ENCODE results near the gene AKT2. TPM values are rescaled to one million over a fixed set of nuclear protein-coding genes. Genes with fewer than 3 reads are reported as not detected.

AKT2 gene
- total and polyA plus RNA-seq, 12 donors: 49.2 to 195 (median 113) TPM

DNA sequence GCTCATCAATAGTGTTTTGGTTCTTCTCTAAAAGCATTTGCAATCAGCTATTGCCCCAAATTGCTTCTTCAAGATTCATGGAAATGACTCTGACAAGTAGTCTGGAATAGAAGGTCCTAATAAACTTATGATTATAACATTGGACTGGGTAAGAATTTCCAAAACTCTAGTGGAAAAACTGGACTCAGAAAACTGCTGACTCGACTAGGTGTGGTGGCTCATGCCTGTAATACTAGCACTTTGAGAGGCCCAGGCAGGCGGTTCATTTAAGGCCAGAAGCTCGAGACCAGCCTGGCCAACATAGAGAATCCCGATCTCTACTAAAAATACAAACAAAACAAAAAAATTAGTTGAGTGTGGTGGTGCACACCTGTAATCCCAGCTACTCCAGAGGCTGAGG, 15.5 kb upstream of the AKT2 start:
- intact Hi-C loops (cut with DNase I): loop anchor here in 1 of 2 donors (10.0 kb wide), 1 partner anchor 74 kb away; no protein-coding TSS in a partner anchor
- H3K4me3 ChIP-seq: no peak overlapping the region
- WGBS, 4 donors: 92 to 98% (median 93%) methylated on average over 4 of the region's 4 CpGs

DNA sequence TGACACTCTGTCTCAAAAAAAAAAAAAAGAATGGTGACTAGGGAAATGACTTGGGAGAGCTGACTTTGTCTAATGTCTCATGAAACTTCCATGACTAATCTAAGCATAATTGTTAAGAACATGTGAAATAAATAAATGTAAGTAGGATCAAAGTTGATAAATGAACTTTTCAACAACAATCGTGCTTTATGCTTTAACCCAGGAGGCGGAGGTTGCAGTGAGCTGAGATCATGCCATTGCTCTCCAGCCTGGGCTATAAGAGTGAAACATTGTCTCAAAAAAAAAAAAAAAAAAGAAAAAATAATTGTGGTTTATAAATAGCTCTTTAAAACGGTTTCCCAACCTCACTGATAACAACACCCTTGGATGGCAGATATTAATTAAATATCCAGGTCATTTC, 12.9 kb upstream of the AKT2 start:
- DNase-seq: no peak
- no peak overlapping the region for H3K27ac ChIP-seq
- no peaks in the 10 kb centered on the region for H3K27me3 ChIP-seq
- intact Hi-C loops (cut with DNase I): no loop called here
- H3K9me3 ChIP-seq (replicated peaks in 1 of 3): no peaks in the 10 kb centered on the region
- WGBS, 4 donors: 42 to 56% (median 51%) methylated on average over 3 of the region's 3 CpGs
- H3K4me3 ChIP-seq: no peak overlapping the region
- H3K4me1 ChIP-seq (replicated peaks in 1 of 2): peaks cover 0 to 7% of the 10 kb centered on the region in 2 donors
- TF ChIP-seq, protein P1, sequence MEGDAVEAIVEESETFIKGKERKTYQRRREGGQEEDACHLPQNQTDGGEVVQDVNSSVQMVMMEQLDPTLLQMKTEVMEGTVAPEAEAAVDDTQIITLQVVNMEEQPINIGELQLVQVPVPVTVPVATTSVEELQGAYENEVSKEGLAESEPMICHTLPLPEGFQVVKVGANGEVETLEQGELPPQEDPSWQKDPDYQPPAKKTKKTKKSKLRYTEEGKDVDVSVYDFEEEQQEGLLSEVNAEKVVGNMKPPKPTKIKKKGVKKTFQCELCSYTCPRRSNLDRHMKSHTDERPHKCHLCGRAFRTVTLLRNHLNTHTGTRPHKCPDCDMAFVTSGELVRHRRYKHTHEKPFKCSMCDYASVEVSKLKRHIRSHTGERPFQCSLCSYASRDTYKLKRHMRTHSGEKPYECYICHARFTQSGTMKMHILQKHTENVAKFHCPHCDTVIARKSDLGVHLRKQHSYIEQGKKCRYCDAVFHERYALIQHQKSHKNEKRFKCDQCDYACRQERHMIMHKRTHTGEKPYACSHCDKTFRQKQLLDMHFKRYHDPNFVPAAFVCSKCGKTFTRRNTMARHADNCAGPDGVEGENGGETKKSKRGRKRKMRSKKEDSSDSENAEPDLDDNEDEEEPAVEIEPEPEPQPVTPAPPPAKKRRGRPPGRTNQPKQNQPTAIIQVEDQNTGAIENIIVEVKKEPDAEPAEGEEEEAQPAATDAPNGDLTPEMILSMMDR (IDR thresholded peaks at IDR 0.05): no peak
- TF ChIP-seq POLR2A (IDR thresholded peaks at IDR 0.05): no peak
- no peaks in the 10 kb centered on the region for H3K36me3 ChIP-seq (replicated peaks in 1 of 2)

More for the DNA sequence above, 15.5 kb upstream of the AKT2 start:
- Histone ChIP-seq H3K36me3 (replicated peaks in 1 of 2) (no peaks in the 10 kb centered on the region), H3K27me3 (no peaks in the 10 kb centered on the region), H3K9me3 (replicated peaks in 1 of 3) (no peaks in the 10 kb centered on the region), H3K4me1 (replicated peaks in 1 of 2) (peaks cover 0 to 7% of the 10 kb centered on the region in 2 donors), H3K27ac (no peak overlapping the region)
- TF ChIP-seq, protein P1 (IDR thresholded peaks at IDR 0.05): no peak
- DNase-seq: no peak

DNA sequence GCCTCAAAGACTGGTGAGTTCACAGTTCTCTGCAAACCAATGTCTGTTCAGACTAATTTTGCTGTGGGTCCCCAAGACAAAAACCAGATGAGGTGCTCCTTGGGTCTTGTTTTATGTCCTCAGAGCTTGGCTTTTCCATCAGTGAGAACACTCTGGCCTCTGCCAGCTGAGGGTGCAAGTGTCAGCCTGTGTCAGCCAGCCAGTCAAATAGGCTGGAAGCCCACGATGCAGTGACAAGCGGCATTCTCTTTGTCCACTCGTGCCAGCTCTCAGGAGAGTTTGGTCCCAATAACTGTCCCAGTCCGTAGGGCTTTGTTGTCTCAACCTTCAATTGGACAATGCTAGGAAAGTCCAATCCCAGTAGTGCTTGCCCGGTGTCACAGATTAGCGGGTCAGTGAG, 9.4 kb upstream of the AKT2 start:
- intact Hi-C loops (cut with DNase I): no loop called here
- TF ChIP-seq, protein P1 (IDR thresholded peaks at IDR 0.05): no peak
- no peak for TF ChIP-seq POLR2A (IDR thresholded peaks at IDR 0.05)
- Histone ChIP-seq H3K27ac (no peak overlapping the region), H3K4me3 (no peak overlapping the region), H3K4me1 (replicated peaks in 1 of 2) (peaks cover 0 to 7% of the 10 kb centered on the region in 2 donors), H3K27me3 (no peaks in the 10 kb centered on the region), H3K36me3 (replicated peaks in 1 of 2) (no peaks in the 10 kb centered on the region), H3K9me3 (replicated peaks in 1 of 3) (no peaks in the 10 kb centered on the region)
- 89 to 99% (median 91%) methylated on average over 6 of the region's 6 CpGs for WGBS, 4 donors
- DNase-seq: no peak

DNA sequence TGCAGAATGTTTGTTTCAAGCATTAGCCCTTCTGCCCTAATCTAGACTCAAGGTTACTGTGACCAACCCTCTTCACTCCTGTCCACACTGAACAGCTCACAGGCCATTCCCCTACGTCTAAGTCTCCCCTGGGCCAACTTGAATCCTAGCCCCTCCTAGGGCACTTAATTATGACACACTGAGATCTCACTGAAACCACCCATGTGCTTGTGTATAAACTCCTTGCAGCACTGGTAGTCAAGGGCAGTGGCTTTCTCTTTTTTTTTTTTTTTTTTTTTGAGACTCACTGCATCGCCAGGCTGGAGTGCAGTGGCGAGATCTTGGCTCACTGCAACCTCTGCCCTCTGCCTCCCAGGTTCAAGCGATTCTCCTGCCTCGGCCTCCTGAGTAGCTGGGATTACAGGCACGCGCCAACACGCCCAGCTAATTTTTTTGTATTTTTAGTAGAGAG, 1.9 kb upstream of the AKT2 start:
- DNase-seq: no peak
- Histone ChIP-seq H3K36me3 (replicated peaks in 1 of 2) (no peaks in the 10 kb centered on the region), H3K9me3 (replicated peaks in 1 of 3) (no peaks in the 10 kb centered on the region), H3K27ac (peak overlapping the region in 3 of 5 donors; percentile 73 to 95 (median 93)), H3K27me3 (no peaks in the 10 kb centered on the region), H3K4me1 (replicated peaks in 1 of 2) (peaks cover 22 to 38% of the 10 kb centered on the region in 2 donors), H3K4me3 (no peak overlapping the region)
- intact Hi-C loops (cut with DNase I): no loop called here
- WGBS, 4 donors: 73 to 82% (median 78%) methylated on average over 5 to 8 of the region's 8 CpGs
- TF ChIP-seq, protein P1 (IDR thresholded peaks at IDR 0.05): no peak
- no peak for TF ChIP-seq POLR2A (IDR thresholded peaks at IDR 0.05)

All from adrenal gland (tissue), 12 donors.